Glomerular visceral epithelial cell (primary cell): Measurements from ENCODE around the gene GRIFIN.

Source experiments
- DNase-seq: peaks from one replicate; pipeline ENCODE4 v3.0.0-alpha.2; 2016; ENCODE audit errors: extremely low spot score

Gene GRIFIN

GRCh38 chr7:2433713-2434550 lies 42.3 kb downstream of the GRIFIN start:
- DNase-seq, result no peak

GRCh38 chr7:2432910-2433712 lies 43.1 kb downstream of the GRIFIN start:
- DNase-seq, result no peak

- DNase-seq, result no peak
Measured at GRCh38 chr7:2431260-2431867, 44.8 kb downstream of the GRIFIN start.

DNA sequence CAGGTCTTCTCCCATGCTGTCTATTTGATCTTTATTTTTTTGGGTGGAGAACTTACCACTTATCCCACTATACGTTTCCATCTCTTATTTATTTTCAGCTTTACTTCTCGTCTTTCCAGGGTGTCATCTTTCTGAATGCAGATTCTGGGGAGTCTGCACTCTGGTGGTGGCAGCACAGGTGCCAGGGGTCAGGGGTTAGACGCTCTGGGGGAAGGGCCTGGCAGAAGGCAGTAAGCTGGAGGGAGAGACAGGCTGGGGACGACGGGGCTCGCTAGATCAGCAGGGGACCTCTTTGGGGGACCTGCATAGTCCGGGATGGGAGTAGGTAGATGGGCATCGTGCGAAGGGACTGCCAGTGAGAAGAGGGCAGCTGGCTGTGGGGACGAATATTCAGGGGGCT lies 50.4 kb downstream of the GRIFIN start:
- no peak for DNase-seq
